ENCODE data around the gene PRPF40B.

DNA sequence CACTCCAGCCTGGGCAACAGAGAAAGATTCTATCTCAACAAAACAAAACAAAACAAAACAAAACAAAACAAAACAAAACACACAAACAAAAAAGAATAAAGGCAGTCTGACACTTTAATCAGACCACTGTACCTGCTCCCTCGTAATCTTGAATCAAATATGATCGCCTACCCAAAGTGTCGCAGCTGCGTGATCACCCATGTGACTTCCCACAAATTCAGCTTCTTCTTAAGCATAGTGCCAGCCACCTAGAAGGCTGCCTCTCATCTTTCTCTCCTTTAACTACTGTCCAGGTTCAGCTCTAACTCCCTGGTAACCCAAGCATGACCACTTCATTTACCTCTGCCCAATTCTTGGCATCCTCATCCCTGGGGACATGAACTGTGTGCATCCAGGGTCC, 46.4 kb downstream of the PRPF40B start:
- TF ChIP-seq POLR2A (IDR thresholded peaks at IDR 0.05; ENCODE audit: low read length) (no peak), TFCP2L1 (CRISPR knock-in tag; IDR thresholded peaks at IDR 0.05) (no peak), RNF2 (IDR thresholded peaks at IDR 0.05; ENCODE audit: borderline replicate concordance, low read depth) (no peak)
- TF ChIP-seq, protein P1, sequence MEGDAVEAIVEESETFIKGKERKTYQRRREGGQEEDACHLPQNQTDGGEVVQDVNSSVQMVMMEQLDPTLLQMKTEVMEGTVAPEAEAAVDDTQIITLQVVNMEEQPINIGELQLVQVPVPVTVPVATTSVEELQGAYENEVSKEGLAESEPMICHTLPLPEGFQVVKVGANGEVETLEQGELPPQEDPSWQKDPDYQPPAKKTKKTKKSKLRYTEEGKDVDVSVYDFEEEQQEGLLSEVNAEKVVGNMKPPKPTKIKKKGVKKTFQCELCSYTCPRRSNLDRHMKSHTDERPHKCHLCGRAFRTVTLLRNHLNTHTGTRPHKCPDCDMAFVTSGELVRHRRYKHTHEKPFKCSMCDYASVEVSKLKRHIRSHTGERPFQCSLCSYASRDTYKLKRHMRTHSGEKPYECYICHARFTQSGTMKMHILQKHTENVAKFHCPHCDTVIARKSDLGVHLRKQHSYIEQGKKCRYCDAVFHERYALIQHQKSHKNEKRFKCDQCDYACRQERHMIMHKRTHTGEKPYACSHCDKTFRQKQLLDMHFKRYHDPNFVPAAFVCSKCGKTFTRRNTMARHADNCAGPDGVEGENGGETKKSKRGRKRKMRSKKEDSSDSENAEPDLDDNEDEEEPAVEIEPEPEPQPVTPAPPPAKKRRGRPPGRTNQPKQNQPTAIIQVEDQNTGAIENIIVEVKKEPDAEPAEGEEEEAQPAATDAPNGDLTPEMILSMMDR (IDR thresholded peaks at IDR 0.05): no peak
- TF ChIP-seq, protein P2, sequence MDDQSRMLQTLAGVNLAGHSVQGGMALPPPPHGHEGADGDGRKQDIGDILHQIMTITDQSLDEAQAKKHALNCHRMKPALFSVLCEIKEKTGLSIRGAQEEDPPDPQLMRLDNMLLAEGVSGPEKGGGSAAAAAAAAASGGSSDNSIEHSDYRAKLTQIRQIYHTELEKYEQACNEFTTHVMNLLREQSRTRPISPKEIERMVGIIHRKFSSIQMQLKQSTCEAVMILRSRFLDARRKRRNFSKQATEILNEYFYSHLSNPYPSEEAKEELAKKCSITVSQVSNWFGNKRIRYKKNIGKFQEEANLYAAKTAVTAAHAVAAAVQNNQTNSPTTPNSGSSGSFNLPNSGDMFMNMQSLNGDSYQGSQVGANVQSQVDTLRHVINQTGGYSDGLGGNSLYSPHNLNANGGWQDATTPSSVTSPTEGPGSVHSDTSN (IDR thresholded peaks at IDR 0.05): no peak

All from A549 (cell line).